ENCODE data around the gene STX3. TPM values are rescaled to one million over a fixed set of nuclear protein-coding genes. Genes with fewer than 3 reads are reported as not detected.

The STX3 gene
- total RNA-seq, 1 experiment from 2014 or later: 20.4 TPM

GRCh38 chr11:59845399-59845798 lies 90.2 kb downstream of the STX3 start, which contains the start of gene CBLIF:
CBLIF (minus strand) TSS chr11:59845499; CDS start chr11:59845453, 46 bp downstream.
- Histone ChIP-seq H3K9me2 (ENCODE audit: insufficient read depth) (no peaks in the 10 kb centered on the region), H3K27ac (ENCODE audit: low read depth, low read length) (no peak within 1 kb of the TSS), H3K79me2 (ENCODE audit: insufficient read depth, low read length) (no peaks in the 10 kb centered on the region), H3K4me1 (ENCODE audit: control insufficient read depth in 1 of 2, insufficient read depth in 2 of 2, low read length in 2 of 2) (no peaks in the 10 kb centered on the region), H2AFZ (ENCODE audit: low read depth, low read length, poor library complexity, severe bottlenecking) (no peak within 1 kb of the TSS), H3K27me3 (ENCODE audit: insufficient read depth, low read length) (no peaks in the 10 kb centered on the region), H3K36me3 (ENCODE audit: control insufficient read depth in 1 of 2, insufficient read depth in 2 of 2, low read length in 2 of 2) (no peaks in the 10 kb centered on the region), H3K9me3 (ENCODE audit: control insufficient read depth in 1 of 2, insufficient read depth in 1 of 2, low read depth in 1 of 2, low read length in 2 of 2) (no peaks in the 10 kb centered on the region), H3K9ac (ENCODE audit: low read length) (no peak within 1 kb of the TSS), H3K4me3 (replicated peaks in 1 of 2; ENCODE audit: low read depth in 1 of 2, low read length in 2 of 2) (no peak within 1 kb of the TSS), H3K4me2 (ENCODE audit: low read length) (no peak within 1 kb of the TSS), H4K20me1 (ENCODE audit: insufficient read depth) (no peaks in the 10 kb centered on the region)
- ChIA-PET RAD21 (ENCODE audit: low non-redundant PET in 1 of 2, low total read pairs in 2 of 2, uncharacterized antibody in 2 of 2, unreplicated experiment in 2 of 2) (no interaction called here), CTCF (interaction anchor here (1.3 kb wide), 1 partner anchor 73 kb away, joined by 4 read pairs; no protein-coding TSS in a partner anchor), POLR2A (no interaction called here)
- no peak for DNase-seq (ENCODE audit: low read depth, low spot score)
- TF ChIP-seq SP1 (IDR thresholded peaks at IDR 0.05; ENCODE audit: low read depth) (no peak), ZFX (IDR thresholded peaks at IDR 0.05) (no peak), YY1 (IDR thresholded peaks at IDR 0.05; ENCODE audit: extremely low read depth, insufficient replicate concordance, low read depth, low read length) (no peak), EZH2 (IDR thresholded peaks at IDR 0.05) (no peak), TCF7L2 (IDR thresholded peaks at IDR 0.05; ENCODE audit: borderline replicate concordance, extremely low read depth, insufficient read depth, insufficient read length) (no peak), ZNF274 (IDR thresholded peaks at IDR 0.05; ENCODE audit: low read depth, low read length) (no peak), EGR1 (IDR thresholded peaks at IDR 0.05; ENCODE audit: low read depth) (no peak), ATF3 (IDR thresholded peaks at IDR 0.05) (no peak), POLR2A (IDR thresholded peaks at IDR 0.05; ENCODE audit: borderline replicate concordance, extremely low read depth, insufficient read depth, insufficient read length) (no peak), CBX3 (IDR thresholded peaks at IDR 0.05; ENCODE audit: low read depth) (no peak), MAX (IDR thresholded peaks at IDR 0.05) (no peak), POLR2AphosphoS5 (IDR thresholded peaks at IDR 0.05; ENCODE audit: low read depth, low read length) (no peak), CEBPB (IDR thresholded peaks at IDR 0.05; ENCODE audit: low read depth) (no peak), ELF1 (IDR thresholded peaks at IDR 0.05; ENCODE audit: borderline replicate concordance, low read depth) (no peak), FOSL1 (IDR thresholded peaks at IDR 0.05; ENCODE audit: low read depth) (no peak), EZH2phosphoT487 (IDR thresholded peaks at IDR 0.05; ENCODE audit: borderline replicate concordance) (no peak), CTCF (IDR thresholded peaks at IDR 0.05 in 2 of 3, conservative IDR thresholded peaks at IDR 0.05 in 1 of 3; ENCODE audit: borderline replicate concordance in 1 of 3, insufficient read depth in 1 of 3, low read depth in 2 of 3, low read length in 2 of 3) (no peak)
- no TSS peak for BruUV-seq (replicated peaks)
- intact Hi-C loops (cut with micrococcal nuclease): no loop called here
- no peak for ATAC-seq
